ENCODE data around the gene LRPPRC.
A peak's percentile ranks its signal among the peaks of the same experiment; 100 is the strongest.
"Not testable (repeated sequence)": the region's sequence is repeated elsewhere in the genome, so short reads cannot be mapped to it uniquely, and the experiment has no call there.

Gene LRPPRC

GRCh38 chr2:43977677-43978375, 18.0 kb downstream of the LRPPRC start:
- FAIRE-seq: no peak

DNA sequence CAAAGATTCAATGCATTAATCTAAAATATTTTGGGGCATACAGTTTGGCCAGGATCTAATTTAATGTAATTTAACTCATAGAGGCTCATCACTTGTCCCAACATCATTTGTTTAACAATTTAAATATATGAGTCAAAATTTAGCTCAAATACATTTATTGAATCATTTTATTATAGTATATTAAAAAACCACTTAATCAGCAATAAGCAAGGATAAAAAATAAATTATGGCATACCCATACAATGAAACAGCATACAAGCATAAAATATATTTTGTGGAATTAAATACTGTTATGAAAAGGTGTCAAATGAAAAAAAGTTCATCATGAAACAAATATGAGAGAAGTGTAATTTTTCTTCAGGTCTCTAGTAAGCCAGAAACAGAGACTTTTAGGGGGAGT, 34.9 kb downstream of the LRPPRC start:
- no peak for FAIRE-seq

DNA sequence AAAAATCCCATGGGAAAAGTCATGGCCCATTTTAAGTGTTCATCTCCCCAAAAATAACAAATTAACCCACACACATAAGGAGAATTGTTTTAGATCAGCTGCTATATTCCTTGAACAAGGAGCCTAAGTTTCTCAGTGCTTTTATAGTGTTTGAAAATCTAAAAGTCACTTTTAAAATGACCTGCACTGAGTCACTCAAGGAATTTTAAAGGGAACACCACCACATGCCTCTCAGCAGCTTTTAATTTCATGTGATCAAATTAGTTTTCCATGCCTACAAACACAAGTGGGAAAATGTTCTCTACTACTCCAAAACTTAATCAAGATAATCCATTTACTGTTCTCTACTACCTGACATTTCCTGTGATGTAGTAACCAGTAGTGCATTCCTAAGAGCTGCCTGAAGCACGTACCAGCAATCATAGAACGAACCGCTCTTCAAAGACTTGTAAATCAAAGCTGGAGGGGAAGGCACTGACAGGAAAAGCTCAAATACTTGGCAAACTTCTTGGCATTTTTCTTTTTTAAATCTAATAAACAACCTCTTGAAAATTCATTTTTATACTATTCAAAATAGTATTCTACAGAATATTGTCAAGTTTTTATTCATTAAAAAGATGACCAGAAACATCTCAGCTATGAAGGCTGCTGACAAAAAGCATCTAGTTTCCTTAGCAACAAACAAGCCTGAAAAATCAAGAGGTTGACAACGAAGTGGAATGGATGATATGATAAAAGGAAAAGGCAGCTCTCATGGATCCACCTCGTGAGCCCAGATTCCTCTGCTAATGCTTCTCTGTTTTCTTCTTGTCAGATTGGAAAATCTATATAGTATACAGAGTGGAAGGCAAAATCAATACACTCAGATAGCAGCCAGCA, 37.2 kb downstream of the LRPPRC start:
- no peak for FAIRE-seq

GRCh38 chr2:43950383-43951008, 45.3 kb downstream of the LRPPRC start:
- FAIRE-seq: peak; percentile 95

- no peak for FAIRE-seq
Measured at GRCh38 chr2:43948370-43948769, 47.4 kb downstream of the LRPPRC start.

DNA sequence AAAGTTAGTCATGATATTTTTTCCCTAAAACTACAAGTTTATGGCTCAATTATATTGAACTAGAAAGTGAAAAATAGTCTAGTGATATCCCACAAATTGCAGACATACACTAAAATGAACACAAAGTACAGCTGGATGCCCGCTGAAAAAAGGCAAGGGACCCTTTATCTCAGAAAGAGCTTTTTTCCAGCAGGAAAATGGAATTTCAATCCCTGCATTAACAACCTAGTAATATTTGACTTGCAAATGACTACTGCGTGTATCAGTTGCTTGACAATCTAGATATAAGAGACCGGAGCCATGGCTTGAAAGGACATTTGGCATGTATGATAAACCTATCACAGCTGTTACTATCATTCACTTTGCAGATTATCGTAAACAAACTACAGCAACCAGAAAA, 49.1 kb downstream of the LRPPRC start:
- FAIRE-seq: no peak

GRCh38 chr2:43945439-43945838, 50.4 kb downstream of the LRPPRC start:
- FAIRE-seq: no peak

DNA sequence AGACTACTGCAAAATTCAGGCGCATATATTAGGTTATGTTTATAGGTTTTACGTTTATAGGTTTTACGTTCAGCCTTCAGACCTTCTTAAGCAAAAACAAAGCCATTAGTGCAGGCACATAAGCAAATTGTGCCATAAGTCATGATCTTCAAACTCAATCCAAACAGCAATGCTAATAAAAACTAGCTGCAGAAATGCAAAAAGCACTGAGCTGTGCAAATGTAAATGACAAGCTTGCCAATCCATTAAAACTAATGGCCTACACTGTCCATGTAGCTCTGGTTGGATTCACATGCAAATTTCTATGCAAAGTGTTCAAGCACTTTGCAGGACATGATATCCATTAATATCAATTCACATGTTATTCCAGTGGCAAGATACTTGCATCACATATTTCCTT, 50.9 kb downstream of the LRPPRC start:
- no peak for FAIRE-seq

GRCh38 chr2:43943809-43944452, 51.9 kb downstream of the LRPPRC start:
- no peak for FAIRE-seq

GRCh38 chr2:43943323-43943722, 52.5 kb downstream of the LRPPRC start:
- no peak for FAIRE-seq

DNA sequence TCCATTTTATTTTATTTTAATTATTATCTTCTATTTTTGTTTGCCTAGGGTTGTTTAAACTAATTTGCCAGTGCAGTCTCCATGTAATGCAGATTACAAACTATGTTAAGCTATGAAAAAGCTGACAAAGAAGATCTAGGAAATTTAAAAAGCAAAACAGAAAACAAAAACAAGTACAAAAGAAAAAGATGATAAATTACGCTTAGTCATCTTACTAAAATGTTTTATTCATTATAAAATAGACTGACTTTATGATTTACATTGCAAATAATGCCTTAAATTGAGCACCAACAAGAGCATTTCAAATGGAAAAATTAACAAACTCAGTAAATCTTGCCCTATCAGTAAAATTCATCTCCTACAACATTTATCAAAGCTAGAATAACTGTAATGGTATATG, 52.9 kb downstream of the LRPPRC start:
- peak; percentile 9 for FAIRE-seq

- FAIRE-seq: no peak
Measured at GRCh38 chr2:43941966-43942365, 53.8 kb downstream of the LRPPRC start.

- FAIRE-seq: no peak
Measured at GRCh38 chr2:43941359-43941758, 54.4 kb downstream of the LRPPRC start.

GRCh38 chr2:43939695-43940256, 56.0 kb downstream of the LRPPRC start:
- no peak for FAIRE-seq

DNA sequence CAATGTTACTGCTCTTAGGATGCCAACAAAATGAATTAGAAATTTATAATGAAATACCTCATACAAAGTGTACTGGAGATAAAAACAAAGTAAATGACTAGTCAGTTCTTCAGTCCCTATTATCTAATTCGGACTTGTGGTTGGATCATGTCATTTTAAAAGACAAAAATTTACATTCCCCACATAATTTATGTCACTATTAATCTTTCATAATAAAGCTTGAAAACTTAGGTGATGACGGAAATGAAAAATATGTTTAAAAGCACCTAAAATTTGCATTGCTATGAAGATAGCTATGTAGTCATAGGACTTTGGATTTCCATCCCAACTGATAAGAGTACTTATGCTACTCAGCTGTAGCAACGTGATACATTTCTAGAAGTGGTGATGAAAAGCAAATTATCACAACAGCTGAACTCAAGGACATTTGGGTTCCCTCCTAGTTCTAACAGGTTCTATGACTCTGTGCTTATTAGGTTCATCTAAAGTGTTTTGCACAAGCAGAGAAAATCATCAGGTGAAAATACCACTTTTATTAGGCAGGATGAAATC, 58.4 kb downstream of the LRPPRC start:
- FAIRE-seq: no peak

- no peak for FAIRE-seq
Measured at GRCh38 chr2:43934567-43934966, 61.2 kb downstream of the LRPPRC start.

DNA sequence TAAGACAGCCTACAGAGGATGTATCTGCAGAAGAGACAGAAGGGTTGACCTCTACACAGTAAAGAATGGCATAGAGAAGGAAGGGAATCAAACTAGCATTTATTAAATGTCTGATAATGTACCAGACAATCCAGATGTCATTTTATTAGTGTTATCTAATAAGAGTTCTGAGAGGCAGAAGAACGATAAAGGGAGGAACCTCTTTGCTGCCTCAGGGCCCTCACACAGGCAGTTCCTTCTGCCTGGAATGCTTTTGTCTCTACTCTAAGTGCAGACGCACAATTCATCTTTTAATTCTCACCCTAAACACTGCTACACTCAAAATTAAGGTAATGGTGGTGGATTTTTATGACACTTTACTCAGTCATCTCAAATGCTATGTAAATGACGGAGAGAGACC, 64.5 kb downstream of the LRPPRC start:
- FAIRE-seq: no peak

DNA sequence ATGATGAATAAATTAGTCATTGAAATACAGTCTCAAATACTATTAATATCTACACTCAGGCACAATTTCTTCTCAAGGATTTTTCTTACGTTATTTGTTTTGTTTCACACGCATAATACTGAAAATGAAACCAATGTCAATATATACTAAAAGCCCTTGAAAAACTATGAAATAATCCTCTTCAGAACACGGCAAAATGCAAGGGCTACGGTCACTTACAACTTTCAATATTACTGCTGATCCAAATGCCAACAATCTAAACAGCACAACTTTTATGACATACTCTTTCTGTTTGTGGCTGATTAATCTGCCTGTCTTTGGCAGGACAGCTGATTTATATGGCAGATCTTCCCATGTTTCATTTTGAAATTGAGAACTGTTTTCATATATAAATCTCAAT, 68.3 kb downstream of the LRPPRC start:
- no peak for FAIRE-seq

GRCh38 chr2:43925431-43925830, 70.4 kb downstream of the LRPPRC start:
- no peak for FAIRE-seq

DNA sequence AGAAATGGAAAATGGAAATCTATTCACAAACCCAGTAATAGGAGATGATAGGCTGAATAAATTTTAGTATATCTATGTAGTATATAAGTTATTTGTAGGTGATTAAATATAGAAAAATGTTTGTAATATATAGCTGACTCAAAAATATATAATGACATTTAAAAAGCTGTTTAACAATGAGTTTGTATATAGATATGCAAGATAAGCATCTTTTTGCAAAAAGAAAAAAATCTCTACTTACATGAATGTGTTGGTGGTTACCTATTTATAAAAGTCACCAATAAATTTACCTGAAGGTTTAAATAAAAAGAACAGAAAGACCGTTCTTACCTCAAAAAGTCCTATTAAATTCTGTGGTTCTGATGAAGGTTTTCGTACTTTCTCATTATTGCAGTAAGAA, 71.3 kb downstream of the LRPPRC start:
- no peak for FAIRE-seq

DNA sequence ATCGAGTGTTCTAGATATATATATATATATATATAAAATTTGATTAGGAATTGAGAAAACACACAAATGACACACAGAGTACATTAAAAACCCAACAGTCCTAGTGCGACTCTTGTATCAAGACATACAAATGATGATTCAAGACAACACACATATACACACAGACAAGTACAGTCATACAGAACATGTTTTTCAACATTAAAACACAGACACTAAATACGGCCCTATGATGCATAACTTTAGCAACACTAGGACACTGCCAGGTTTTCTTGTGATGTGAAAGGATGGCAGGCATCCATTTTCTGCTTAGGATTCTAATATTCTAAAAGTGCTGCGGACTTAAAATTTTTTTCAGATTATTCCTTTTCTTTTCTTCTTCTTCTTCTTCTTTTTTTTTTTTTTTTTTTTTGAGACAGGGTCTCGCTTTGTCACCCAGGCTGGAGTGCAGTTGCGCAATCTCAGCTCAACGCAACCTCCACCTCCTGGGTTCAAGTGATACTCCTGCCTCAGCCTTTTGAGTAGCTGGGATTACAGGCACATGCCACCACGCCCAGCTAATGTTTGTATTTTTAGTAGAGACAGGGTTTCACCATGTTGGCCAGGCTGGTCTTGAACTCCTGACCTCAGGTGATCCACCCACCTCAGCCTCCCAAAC, 84.5 kb downstream of the LRPPRC start:
- FAIRE-seq: not testable (repeated sequence)

GRCh38 chr2:43906448-43907109, 89.2 kb downstream of the LRPPRC start:
- no peak for FAIRE-seq

Measured in A204.1 (cell line).